GM12878 (cell line): ENCODE measurements around the gene CACNA1I. TPM values are rescaled to one million over a fixed set of nuclear protein-coding genes. Genes with fewer than 3 reads are reported as not detected.

Experiments
- ATAC-seq: fragments of 200-7000 bp; cut with Tn5 transposase; 3 replicates; pipeline ENCODE4 v1.9.1; 2020; ENCODE audit warnings: mild to moderate bottlenecking, moderate library complexity
- BruUV-seq: library from RNA; stranded (reverse); fragments of 400-500 nt; replicated peaks from 2 replicates; lab custom pipeline; 2021; lab: Mats Ljungman, UMichigan
- CTCF ChIA-PET: fragments of 300-600 bp; sonication (Branson Sonifier 250); formaldehyde crosslinking; extraction: SDS; loops from one replicate; lab custom pipeline; 2021; ENCODE audit warnings: inconsistent platforms; lab: Yijun Ruan, JAX
- POLR2A ChIA-PET: fragments of 350-600 bp; formaldehyde crosslinking; extraction: SDS; loops from one replicate; lab custom pipeline; 2021; ENCODE audit warnings: inconsistent platforms; lab: Charles Lee
- RAD21 ChIA-PET: fragments of 300-600 bp; sonication (Branson Sonifier 250); formaldehyde crosslinking; loops from one replicate; lab custom pipeline; 2023; ENCODE audit warnings: antibody characterized with exemption; ENCODE audit not compliant: unreplicated experiment; lab: Charles Lee
- SMC1A ChIA-PET: fragments of 300-600 bp; sonication (Branson Sonifier 250); formaldehyde crosslinking; loops from one replicate; lab custom pipeline; 2023; ENCODE audit not compliant: unreplicated experiment, uncharacterized antibody; lab: Charles Lee
- DNase-seq: peaks from one replicate; pipeline ENCODE4 v3.0.0-alpha.2; 2011; ENCODE audit warnings: low read depth, low spot score
- FAIRE-seq: peaks from 3 replicates; lab custom pipeline; 2011; peaks lifted over from hg19 to GRCh38; lab: Jason Lieb, UNC
- H2AFZ ChIP-seq: 2 replicates; pipeline ENCODE4 v1.6.0; 2011; ENCODE audit warnings: low read depth, low read length, control low read depth; ENCODE audit not compliant: control insufficient read depth
- H3K27ac ChIP-seq: 2 replicates; pipeline ENCODE4 v1.5.1; 2011; ENCODE audit warnings: control low read depth; ENCODE audit not compliant: control insufficient read depth, insufficient read depth
- H3K27me3 ChIP-seq, 2 experiments: replicated peaks in 1 of 2; 2 replicates each; pipeline versions ENCODE4 v1.6.0 to v1.6.1; 2011; ENCODE audit warnings: low read length in 1 of 2; ENCODE audit not compliant: control insufficient read depth in 2 of 2, insufficient read depth in 2 of 2
- H3K36me3 ChIP-seq, 2 experiments: 2 replicates each; pipeline ENCODE4 v1.5.1; 2011; ENCODE audit warnings: low read length in 1 of 2; ENCODE audit not compliant: control insufficient read depth in 2 of 2, insufficient read depth in 2 of 2
- H3K4me1 ChIP-seq: 2 replicates; pipeline ENCODE4 v1.6.1; 2011; ENCODE audit warnings: mild to moderate bottlenecking, low read length, moderate library complexity, mixed read lengths; ENCODE audit not compliant: control insufficient read depth, insufficient read depth
- H3K4me2 ChIP-seq: 2 replicates; pipeline ENCODE4 v1.6.0; 2011; ENCODE audit warnings: control low read depth; ENCODE audit not compliant: control insufficient read depth, insufficient read depth
- H3K4me3 ChIP-seq: fragments of 200-600 bp; sonication (generic); 2 replicates; pipeline ENCODE4 v1.5.1; 2016
- H3K79me2 ChIP-seq: 2 replicates; pipeline ENCODE4 v1.6.0; 2011; ENCODE audit warnings: low read length; ENCODE audit not compliant: control insufficient read depth, insufficient read depth
- H3K9ac ChIP-seq: 2 replicates; pipeline ENCODE4 v1.8.0; 2011; ENCODE audit warnings: low read length, control low read depth, mixed read lengths; ENCODE audit not compliant: control insufficient read depth, insufficient read depth
- H3K9me3 ChIP-seq: replicated peaks from 3 replicates; pipeline ENCODE4 v1.5.1; 2011; ENCODE audit warnings: mild to moderate bottlenecking, low read length; ENCODE audit not compliant: control insufficient read depth, insufficient read depth
- H4K20me1 ChIP-seq: 2 replicates; pipeline ENCODE4 v1.6.0; 2011; ENCODE audit not compliant: control insufficient read depth, insufficient read depth
- BCLAF1 ChIP-seq: fragments of 450-650 bp; IDR thresholded peaks from 2 replicates; pipeline ENCODE4 v1.6.1; 2017; ENCODE audit warnings: antibody characterized with exemption, mild to moderate bottlenecking, moderate library complexity
- HDAC6 ChIP-seq: fragments of 200-600 bp; sonication (generic); IDR thresholded peaks from one replicate; pipeline ENCODE4 v1.8.0; 2017; ENCODE audit warnings: antibody characterized with exemption; ENCODE audit not compliant: unreplicated experiment
- IRF4 ChIP-seq: IDR thresholded peaks from 2 replicates; pipeline ENCODE4 v1.6.1; 2011; ENCODE audit warnings: low read depth, low read length
- NFYB ChIP-seq: IDR thresholded peaks from 2 replicates; pipeline ENCODE4 v1.6.1; 2011; ENCODE audit warnings: low read depth, mild to moderate bottlenecking, low read length, improper control_type of control experiment, moderate library complexity; ENCODE audit not compliant: insufficient read depth
- PBX3 ChIP-seq: IDR thresholded peaks from 2 replicates; pipeline ENCODE4 v1.6.1; 2011; ENCODE audit warnings: mild to moderate bottlenecking, low read depth, low read length, moderate library complexity; ENCODE audit not compliant: insufficient replicate concordance
- PKNOX1 ChIP-seq: fragments of 450-650 bp; IDR thresholded peaks from 2 replicates; pipeline ENCODE4 v1.6.1; 2016; ENCODE audit warnings: mild to moderate bottlenecking
- RBBP5 ChIP-seq: fragments of 200-600 bp; sonication (generic); conservative IDR thresholded peaks from 2 replicates; pipeline ENCODE4 v1.6.1; 2016
- SMARCA5 ChIP-seq: fragments of 450-650 bp; IDR thresholded peaks from 2 replicates; pipeline ENCODE4 v1.6.1; 2017; ENCODE audit warnings: mild to moderate bottlenecking
- SMC3 ChIP-seq: IDR thresholded peaks from 2 replicates; pipeline ENCODE4 v1.6.1; 2011; ENCODE audit warnings: low read length, improper control_type of control experiment, borderline replicate concordance
- WGBS: methylation state at CpG from one replicate; pipeline ENCODE4 v1.1.6; 2016; ENCODE audit warnings: low lambda C conversion rate; ENCODE audit not compliant: insufficient replicate concordance, insufficient coverage; ENCODE audit errors: missing lambda C conversion rate; 5-methylcytosine and 5-hydroxymethylcytosine counted together
- in situ Hi-C: fragments of 300-500 bp; cut with MboI; formaldehyde crosslinking; loops from 9 replicates; pipeline ENCODE4 v1.14.3; 2018; ENCODE audit warnings: mixed read lengths
- intact Hi-C: fragments of 100-400 bp; cut with micrococcal nuclease; formaldehyde crosslinking; loops from one replicate; pipeline ENCODE4 v1.14.2; 2022; ENCODE audit not compliant: unreplicated experiment
- polyA plus RNA-seq, 11 experiments: library from polyadenylated mRNA; depleted of rRNA in 4 of 11; unstranded in 6 of 11; stranded (reverse) in 5 of 11; fragments of >200 nt; fragmentation: Nextera tagmentation in 4 of 11; fragmentation: Illumina TruSeq in 1 of 11; extraction: Ambion mirVana in 4 of 11; extraction: Trizol in 1 of 11; gene quantifications; 1 replicate in 1 of 11; 2 replicates in 10 of 11; pipeline versions ENCODE4 v1.2.1 to v1.2.3, GENCODE V29; 2011 to 2016; ENCODE audit warnings: inconsistent platforms in 2 of 11, missing spikeins in 2 of 11, low read depth in 1 of 11
- total RNA-seq, 4 experiments: library from RNA; depleted of rRNA in 3 of 4; stranded (reverse); fragments of >200 nt in 3 of 4; fragmentation: Illumina TruSeq in 1 of 4; extraction: Trizol in 1 of 4; gene quantifications; 2 replicates each; pipeline versions ENCODE4 v1.2.1 to v1.2.3, GENCODE V29; 2013 to 2021

CACNA1I gene
- total and polyA plus RNA-seq, 10 of the 15 experiments (the other 5 are each of a cell fraction or from before 2014, with no cell fraction given), result 0.01 to 0.03 TPM; not detected in 8

GRCh38 chr22:39723899-39724351 is 153.4 kb downstream of the CACNA1I start:
- FAIRE-seq (no peak), DNase-seq (no peak), ATAC-seq (no peak)
- 19% methylated on average over 3 of the region's 3 CpGs for WGBS
- H3K36me3 ChIP-seq, result no peaks in the 10 kb centered on the region
- peaks cover 0 to 3% of the 10 kb centered on the region in 2 experiments; a peak in 2 of 4 replicates for H3K27me3 ChIP-seq
- no peak overlapping the region for H3K27ac ChIP-seq
- CTCF ChIA-PET, result no interaction called here
- no peaks in the 10 kb centered on the region for H3K4me1 ChIP-seq
- SMC1A ChIA-PET, result no interaction called here
- in situ Hi-C loops (no loop called here), intact Hi-C loops (no loop called here)
- RAD21 ChIA-PET, result no interaction called here
- POLR2A ChIA-PET, result no interaction called here
- no peak overlapping the region for H3K4me3 ChIP-seq
- H3K9ac ChIP-seq, result no peak overlapping the region
- no peak overlapping the region for H2AFZ ChIP-seq
- H3K4me2 ChIP-seq, result no peak overlapping the region
- no peaks in the 10 kb centered on the region for H4K20me1 ChIP-seq
- H3K9me3 ChIP-seq, result peaks cover 4% of the 10 kb centered on the region; the same call in 1 of the 3 replicates
- no peaks in the 10 kb centered on the region for H3K79me2 ChIP-seq
- TF ChIP-seq SMC3 (no peak), SMARCA5 (no peak), RBBP5 (no peak), IRF4 (no peak)
- BruUV-seq, result no TSS peak

DNA sequence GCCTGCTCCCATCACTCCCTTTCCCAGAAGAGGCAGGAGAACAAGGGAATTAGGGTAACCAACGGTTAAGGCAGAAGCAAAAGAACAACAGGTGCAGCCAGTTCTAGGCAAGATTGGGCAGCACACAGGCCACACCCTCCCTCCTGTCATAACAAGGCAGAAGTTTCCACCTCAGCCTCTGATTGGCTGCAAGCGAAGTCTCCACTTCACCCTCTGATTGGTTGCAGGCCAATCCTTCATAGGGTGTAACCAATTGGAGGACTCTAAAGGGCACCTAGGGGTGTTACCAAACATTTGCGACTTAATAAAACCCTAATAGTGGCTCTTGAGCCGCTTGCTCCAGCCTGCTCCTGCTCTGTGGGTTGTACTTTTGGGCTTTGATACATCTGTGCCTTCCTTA is 153.8 kb downstream of the CACNA1I start:
- ChIA-PET RAD21 (no interaction called here), SMC1A (no interaction called here), POLR2A (no interaction called here), CTCF (no interaction called here)
- no peak overlapping the region for H3K4me3 ChIP-seq
- BruUV-seq, result no TSS peak
- H3K27ac ChIP-seq, result no peak overlapping the region
- ATAC-seq, result peak; percentile 40; the same call in 2 of the 3 replicates
- H3K4me2 ChIP-seq, result no peak overlapping the region
- H3K4me1 ChIP-seq, result no peaks in the 10 kb centered on the region
- H3K9ac ChIP-seq, result no peak overlapping the region
- TF ChIP-seq NFYB, result peak; percentile 71
- TF ChIP-seq HDAC6, result no peak
- peak; percentile 61 for TF ChIP-seq PBX3
- peak; percentile 75 for TF ChIP-seq PKNOX1
- TF ChIP-seq BCLAF1, result no peak
- no peaks in the 10 kb centered on the region for H4K20me1 ChIP-seq
- H3K79me2 ChIP-seq, result no peaks in the 10 kb centered on the region
- DNase-seq, result no peak
- H2AFZ ChIP-seq, result no peak overlapping the region
- H3K27me3 ChIP-seq, result peaks cover 0 to 3% of the 10 kb centered on the region in 2 experiments; a peak in 2 of 4 replicates
- peaks cover 4% of the 10 kb centered on the region; the same call in 1 of the 3 replicates for H3K9me3 ChIP-seq
- H3K36me3 ChIP-seq, result no peaks in the 10 kb centered on the region
- 18% methylated on average over 4 of the region's 4 CpGs for WGBS
- intact Hi-C loops, result no loop called here
- in situ Hi-C loops, result no loop called here
- no peak for FAIRE-seq
